C4-2B (cell line): ENCODE data around the gene GPHA2.

Experiments
- CTCF ChIP-seq: fragments of 450-650 bp; conservative IDR thresholded peaks from 2 replicates; pipeline ENCODE4 v1.5.1; 2017; ENCODE audit warnings: mild to moderate bottlenecking
- ZFX ChIP-seq: fragments of 450-650 bp; IDR thresholded peaks from 2 replicates; pipeline ENCODE4 v1.6.1; 2017

GRCh38 chr11:64959498-64959897 lies 23.8 kb upstream of the GPHA2 start:
- TF ChIP-seq CTCF (no peak), ZFX (no peak)
